Measurements from ENCODE around the gene GSTT2.

The GSTT2 gene

GRCh38 chr22:24009227-24010017, 29.5 kb downstream of the GSTT2 start:
- DNase-seq, result no peak

GRCh38 chr22:24010018-24010391, 30.1 kb downstream of the GSTT2 start:
- DNase-seq, result no peak

- no peak for DNase-seq
Measured at GRCh38 chr22:24011735-24012068, 31.8 kb downstream of the GSTT2 start.

GRCh38 chr22:24016156-24016555, 36.2 kb downstream of the GSTT2 start:
- DNase-seq, result no peak

- no peak for DNase-seq
Measured at GRCh38 chr22:24021304-24021703, 41.4 kb downstream of the GSTT2 start.

GRCh38 chr22:24023204-24023789, 43.4 kb downstream of the GSTT2 start:
- peak; percentile 13 for DNase-seq

- no peak for DNase-seq
Measured at GRCh38 chr22:24024354-24024753, 44.4 kb downstream of the GSTT2 start.

- DNase-seq, result no peak
Measured at GRCh38 chr22:24025475-24025874, 45.5 kb downstream of the GSTT2 start.

- no peak for DNase-seq
Measured at GRCh38 chr22:24026056-24026455, 46.1 kb downstream of the GSTT2 start.

GRCh38 chr22:24026733-24027132, 46.8 kb downstream of the GSTT2 start:
- no peak for DNase-seq

GRCh38 chr22:24027389-24027975, 47.5 kb downstream of the GSTT2 start:
- no peak for DNase-seq

GRCh38 chr22:24027991-24028390, 48.1 kb downstream of the GSTT2 start:
- no peak for DNase-seq

GRCh38 chr22:24028533-24028932, 48.6 kb downstream of the GSTT2 start:
- DNase-seq, result no peak

- no peak for DNase-seq
Measured at GRCh38 chr22:24029304-24029703, 49.4 kb downstream of the GSTT2 start.

- DNase-seq, result no peak
Measured at GRCh38 chr22:24030186-24030702, 50.3 kb downstream of the GSTT2 start.
